GM12874 (cell line): ENCODE measurements around the gene FGD6.

ENCODE experiments used
- CTCF ChIP-seq: IDR thresholded peaks from 2 replicates; pipeline ENCODE4 v1.5.1; 2011; ENCODE audit warnings: low read depth, mild to moderate bottlenecking, control low read depth, low read length, moderate library complexity; ENCODE audit not compliant: insufficient read depth

Gene FGD6

GRCh38 chr12:95181103-95181502, 36.2 kb downstream of the FGD6 start:
- TF ChIP-seq CTCF = no peak

GRCh38 chr12:95179011-95179410, 38.3 kb downstream of the FGD6 start:
- no peak for TF ChIP-seq CTCF

DNA sequence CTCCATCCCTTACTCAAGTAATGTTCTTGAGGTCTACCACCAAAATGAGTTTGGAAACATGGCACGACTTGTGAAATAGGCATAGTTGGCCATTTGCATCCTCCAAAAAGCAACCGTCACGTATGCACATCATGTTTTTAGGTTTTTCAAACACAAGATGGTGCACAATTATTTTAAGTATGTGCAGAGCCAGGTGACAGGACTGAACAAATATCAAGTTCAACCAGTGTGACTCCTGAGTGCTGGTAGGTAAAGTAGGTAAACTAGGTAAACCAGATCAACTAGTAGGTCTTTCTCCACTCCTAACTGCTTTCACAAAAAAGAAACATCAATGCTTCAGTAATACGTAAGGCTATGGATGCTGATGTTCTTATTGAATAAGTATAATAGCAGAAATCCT, 39.1 kb downstream of the FGD6 start:
- no peak for TF ChIP-seq CTCF

- TF ChIP-seq CTCF = no peak
These were observed 40.0 kb downstream of the FGD6 start for GRCh38 chr12:95177201-95177768.

- TF ChIP-seq CTCF = no peak
These were observed 43.6 kb downstream of the FGD6 start for GRCh38 chr12:95173392-95174251.

DNA sequence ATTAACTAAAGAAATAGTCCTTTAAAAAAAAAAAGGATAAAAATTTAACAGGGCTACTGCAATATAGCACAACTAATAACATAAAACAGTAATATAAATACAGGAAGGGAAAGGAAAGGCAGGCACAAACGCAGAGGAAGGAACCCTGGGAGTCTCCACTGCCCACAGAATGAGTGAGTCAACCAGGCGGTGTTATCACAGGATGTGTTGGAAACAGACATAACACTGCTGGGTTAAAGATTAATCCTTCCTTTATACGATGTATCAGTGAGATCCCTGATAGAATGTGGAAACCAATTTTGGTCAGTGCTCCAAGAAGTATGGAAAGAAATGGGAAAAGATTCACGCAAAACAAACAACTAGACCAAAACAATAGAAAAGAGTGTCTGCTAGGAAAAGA, 47.9 kb downstream of the FGD6 start:
- no peak for TF ChIP-seq CTCF

GRCh38 chr12:95168746-95169145, 48.5 kb downstream of the FGD6 start:
- TF ChIP-seq CTCF = no peak
